ENCODE measurements around the gene CDH23.

DNA sequence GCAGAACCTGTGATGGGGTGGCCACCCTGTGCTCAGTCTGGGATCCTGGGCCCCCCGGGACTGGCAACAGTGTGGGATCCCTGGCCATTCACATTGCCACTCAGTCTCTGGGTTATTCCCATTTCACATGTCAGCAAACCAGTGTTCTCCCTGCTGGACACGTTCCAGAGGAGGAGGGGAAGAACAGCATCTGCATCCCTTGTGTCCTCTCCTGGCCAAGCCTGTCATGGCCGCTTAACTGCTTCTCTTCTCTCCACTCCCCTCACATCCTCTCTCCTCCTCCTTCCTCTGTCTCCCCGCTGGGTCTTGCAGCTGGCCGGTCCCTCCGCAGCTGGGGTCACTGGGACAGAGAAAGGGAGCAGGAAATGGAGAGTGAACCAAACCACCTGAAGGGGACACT lies 248.5 kb downstream of the CDH23 start:
- TF ChIP-seq, protein P1, sequence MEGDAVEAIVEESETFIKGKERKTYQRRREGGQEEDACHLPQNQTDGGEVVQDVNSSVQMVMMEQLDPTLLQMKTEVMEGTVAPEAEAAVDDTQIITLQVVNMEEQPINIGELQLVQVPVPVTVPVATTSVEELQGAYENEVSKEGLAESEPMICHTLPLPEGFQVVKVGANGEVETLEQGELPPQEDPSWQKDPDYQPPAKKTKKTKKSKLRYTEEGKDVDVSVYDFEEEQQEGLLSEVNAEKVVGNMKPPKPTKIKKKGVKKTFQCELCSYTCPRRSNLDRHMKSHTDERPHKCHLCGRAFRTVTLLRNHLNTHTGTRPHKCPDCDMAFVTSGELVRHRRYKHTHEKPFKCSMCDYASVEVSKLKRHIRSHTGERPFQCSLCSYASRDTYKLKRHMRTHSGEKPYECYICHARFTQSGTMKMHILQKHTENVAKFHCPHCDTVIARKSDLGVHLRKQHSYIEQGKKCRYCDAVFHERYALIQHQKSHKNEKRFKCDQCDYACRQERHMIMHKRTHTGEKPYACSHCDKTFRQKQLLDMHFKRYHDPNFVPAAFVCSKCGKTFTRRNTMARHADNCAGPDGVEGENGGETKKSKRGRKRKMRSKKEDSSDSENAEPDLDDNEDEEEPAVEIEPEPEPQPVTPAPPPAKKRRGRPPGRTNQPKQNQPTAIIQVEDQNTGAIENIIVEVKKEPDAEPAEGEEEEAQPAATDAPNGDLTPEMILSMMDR (IDR thresholded peaks at IDR 0.05): no peak
- no peak for TF ChIP-seq POLR2A (IDR thresholded peaks at IDR 0.05)
